GM18519 (cell line): ENCODE data around the gene EHHADH.

Experiments used
- ATAC-seq: cut with Tn5 transposase; IDR thresholded peaks from one replicate; pipeline ENCODE4 v1.9.1; 2021; ENCODE audit warnings: mild to moderate bottlenecking, moderate library complexity; ENCODE audit not compliant: unreplicated experiment, low FRiP score

Gene EHHADH

DNA sequence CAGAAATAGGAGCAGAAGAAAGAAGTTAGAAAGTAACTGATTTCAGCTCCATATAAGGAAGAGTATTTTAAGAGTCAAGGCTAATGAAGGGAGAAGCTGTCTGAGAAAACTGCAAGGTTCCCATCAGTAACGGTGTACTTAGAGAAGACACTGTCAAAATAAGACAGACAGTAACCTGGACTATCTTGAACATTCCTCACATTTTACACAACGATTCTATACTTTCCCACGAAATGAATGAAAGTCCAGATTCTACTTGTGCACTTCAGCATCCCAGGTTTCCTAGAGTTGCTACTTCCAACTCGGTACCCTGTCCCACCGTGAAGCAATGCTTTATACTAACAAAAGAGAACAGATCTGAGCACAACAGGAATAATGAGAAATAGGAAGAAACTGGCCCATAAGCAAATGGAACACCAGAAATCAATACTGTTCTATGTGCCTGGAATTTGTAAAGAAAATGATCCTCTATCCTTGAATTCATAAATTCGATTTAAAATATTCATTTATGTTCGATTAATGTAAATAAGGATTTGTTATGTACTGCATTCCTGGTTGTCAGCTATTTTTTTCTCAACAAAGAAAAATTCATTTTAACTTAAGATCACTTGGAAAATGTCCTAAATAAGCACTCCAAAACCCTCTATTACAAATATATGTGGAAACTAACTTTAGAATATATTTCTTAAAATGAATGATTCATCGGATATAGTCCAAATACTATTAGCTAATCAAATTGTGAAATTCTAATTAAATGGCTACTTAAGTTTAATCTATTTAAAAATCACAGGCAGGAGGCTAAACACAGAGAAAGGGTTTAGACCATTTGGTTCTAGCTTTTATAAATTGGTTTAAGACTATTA is 102.5 kb downstream of the EHHADH start:
- no peak for ATAC-seq

DNA sequence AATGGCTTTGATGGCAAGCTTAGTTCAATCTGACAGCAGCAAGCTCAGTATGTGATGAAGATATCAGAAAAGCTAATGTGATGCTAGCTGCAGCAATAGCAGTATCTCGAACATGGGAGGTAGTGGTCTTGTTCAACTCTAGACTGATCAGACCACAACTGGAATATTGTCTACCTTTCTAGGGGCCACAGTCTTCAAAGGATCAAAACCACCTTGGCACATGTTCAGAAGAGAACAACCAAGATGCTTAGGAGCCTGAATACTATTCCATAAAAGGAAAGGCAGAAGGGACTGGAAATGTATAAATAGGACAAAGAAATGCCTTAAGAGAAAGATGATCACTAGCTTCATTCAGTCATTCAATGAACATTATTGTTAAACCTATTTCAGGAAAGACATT is 103.3 kb downstream of the EHHADH start:
- no peak for ATAC-seq

DNA sequence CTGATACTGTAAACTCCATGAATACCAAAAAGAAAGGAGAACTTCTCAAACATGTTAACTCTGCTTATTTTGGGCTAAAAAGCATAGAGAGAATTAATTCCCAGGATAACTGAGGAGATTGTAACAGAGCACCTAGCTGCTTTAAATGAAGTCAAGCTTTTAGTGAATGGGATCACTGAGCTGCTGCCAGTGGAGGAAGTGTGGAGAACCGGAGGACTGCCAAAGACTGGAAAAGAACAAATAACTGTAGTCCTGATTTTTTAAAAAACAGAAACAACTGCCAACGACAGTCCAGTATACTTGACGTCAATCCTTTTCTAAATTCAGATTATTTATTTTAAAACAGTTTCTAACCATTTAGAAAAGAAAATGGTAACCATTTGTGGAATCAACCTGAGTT is 104.3 kb downstream of the EHHADH start:
- no peak for ATAC-seq

DNA sequence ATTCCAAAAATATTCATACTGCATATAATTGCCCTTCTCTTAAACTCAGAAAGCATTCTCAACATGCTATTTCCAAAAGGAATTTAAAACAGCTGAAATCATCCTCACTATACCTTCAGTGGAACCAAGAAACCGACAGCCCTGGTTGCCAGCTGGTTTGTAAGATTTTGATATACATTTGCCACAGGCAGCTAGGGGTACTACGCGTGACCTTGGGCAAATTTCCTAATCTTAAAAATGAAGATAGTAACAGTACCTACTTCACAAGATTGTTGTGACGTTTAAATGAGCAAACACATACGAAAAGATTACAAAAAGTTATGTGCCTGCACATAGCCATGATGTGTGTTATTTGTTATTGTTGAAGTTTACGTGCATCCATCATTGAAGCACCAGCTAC is 108.3 kb downstream of the EHHADH start:
- no peak for ATAC-seq

DNA sequence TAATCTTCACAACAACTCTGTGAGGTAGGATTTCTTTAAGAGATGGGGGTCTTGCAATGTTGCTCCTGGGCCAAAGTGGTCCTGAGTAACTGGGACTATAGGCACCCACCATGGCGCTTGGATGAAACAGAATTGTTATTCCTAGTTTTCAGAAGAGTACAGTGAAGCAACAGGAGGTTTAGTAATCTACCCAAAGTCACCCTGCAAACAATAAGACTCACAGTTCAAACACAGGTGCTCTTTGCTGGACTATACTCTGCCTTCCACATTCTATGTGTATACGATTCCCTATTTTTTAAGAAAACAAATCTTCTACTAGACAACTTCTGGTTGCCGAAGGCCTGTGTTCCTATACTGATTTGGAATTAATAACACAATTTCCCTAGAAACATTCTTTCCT is 109.1 kb downstream of the EHHADH start:
- no peak for ATAC-seq
